ENCODE data around the gene DNAH6. TPM values are rescaled to one million over a fixed set of nuclear protein-coding genes. Genes with fewer than 3 reads are reported as not detected.

The DNAH6 gene
- total RNA-seq, 1 experiment from 2014 or later = 0.26 TPM

GRCh38 chr2:84856787-84857186 is 340.5 kb downstream of the DNAH6 start:
- Histone ChIP-seq H3K79me1 (ENCODE audit: insufficient read depth, low read depth, low read length, poor library complexity, severe bottlenecking) (no peaks in the 10 kb centered on the region), H2AK5ac (ENCODE audit: insufficient read length, low read length) (no peak overlapping the region), H3K23me2 (ENCODE audit: insufficient read length, low read depth, low read length, poor library complexity, severe bottlenecking) (no peaks in the 10 kb centered on the region), H2BK12ac (ENCODE audit: insufficient read length, low read depth, low read length) (no peak overlapping the region), H3K9ac (ENCODE audit: extremely low read depth, insufficient read length, low read length) (no peak overlapping the region), H3K4me1 (ENCODE audit: insufficient read depth, low read length) (peaks cover 5% of the 10 kb centered on the region; the same call in 1 of the 2 replicates), H3K4ac (ENCODE audit: low read depth, low read length) (no peak overlapping the region), H2BK15ac (ENCODE audit: low read depth, low read length) (no peak overlapping the region), H3K9me3 (ENCODE audit: control insufficient read depth, low read depth, low read length) (no peaks in the 10 kb centered on the region), H3K56ac (ENCODE audit: insufficient read length, low read depth, low read length) (no peak overlapping the region), H3K79me2 (ENCODE audit: insufficient read depth, low read length) (no peaks in the 10 kb centered on the region), H4K91ac (ENCODE audit: insufficient read length, low read depth, low read length) (no peak overlapping the region), H3K27ac (ENCODE audit: insufficient read length, low read depth, low read length) (no peak overlapping the region), H2BK5ac (ENCODE audit: insufficient read length, low read length) (no peak overlapping the region), H4K8ac (replicated peaks; ENCODE audit: insufficient read length, low read depth, low read length) (no peak overlapping the region), H3K18ac (ENCODE audit: insufficient read length, low read depth, low read length) (no peak overlapping the region), H4K20me1 (ENCODE audit: control insufficient read depth, insufficient read depth, insufficient read length) (no peaks in the 10 kb centered on the region), H2AFZ (ENCODE audit: low read length) (no peak overlapping the region), H3T11ph (ENCODE audit: low read length) (no peak overlapping the region), H3K14ac (ENCODE audit: insufficient read depth, low read length) (no peak overlapping the region), H3K23ac (ENCODE audit: insufficient read length, low read depth, low read length) (no peak overlapping the region), H3K4me2 (ENCODE audit: insufficient read depth, insufficient read length, low read length) (no peak overlapping the region), H4K5ac (ENCODE audit: insufficient read length, low read depth, low read length) (no peak overlapping the region), H3K27me3 (ENCODE audit: insufficient read depth, low read length) (peaks cover 12% of the 10 kb centered on the region; the same call in 1 of the 2 replicates), H2BK120ac (ENCODE audit: low read depth, low read length, poor library complexity, severe bottlenecking) (no peak overlapping the region), H2BK20ac (ENCODE audit: low read depth, low read length, poor library complexity, severe bottlenecking) (no peak overlapping the region)
- peaks cover 11 to 12% of the 10 kb centered on the region in 2 experiments for H3K9me3 Mint-ChIP-seq
- WGBS (ENCODE audit: extremely low coverage, insufficient read length, low lambda C conversion rate) = no CpG with 5 or more reads among the region's 6 CpGs
- H3K4me3 Mint-ChIP-seq = peak overlapping the region in 1 of 2 experiments; percentile 14; a peak in 1 of 5 replicates
- DNase-seq = no peak
- peaks cover 94% of the 10 kb centered on the region for H3K27me3 Mint-ChIP-seq (ENCODE audit: low read depth)
- TF ChIP-seq, protein P1, sequence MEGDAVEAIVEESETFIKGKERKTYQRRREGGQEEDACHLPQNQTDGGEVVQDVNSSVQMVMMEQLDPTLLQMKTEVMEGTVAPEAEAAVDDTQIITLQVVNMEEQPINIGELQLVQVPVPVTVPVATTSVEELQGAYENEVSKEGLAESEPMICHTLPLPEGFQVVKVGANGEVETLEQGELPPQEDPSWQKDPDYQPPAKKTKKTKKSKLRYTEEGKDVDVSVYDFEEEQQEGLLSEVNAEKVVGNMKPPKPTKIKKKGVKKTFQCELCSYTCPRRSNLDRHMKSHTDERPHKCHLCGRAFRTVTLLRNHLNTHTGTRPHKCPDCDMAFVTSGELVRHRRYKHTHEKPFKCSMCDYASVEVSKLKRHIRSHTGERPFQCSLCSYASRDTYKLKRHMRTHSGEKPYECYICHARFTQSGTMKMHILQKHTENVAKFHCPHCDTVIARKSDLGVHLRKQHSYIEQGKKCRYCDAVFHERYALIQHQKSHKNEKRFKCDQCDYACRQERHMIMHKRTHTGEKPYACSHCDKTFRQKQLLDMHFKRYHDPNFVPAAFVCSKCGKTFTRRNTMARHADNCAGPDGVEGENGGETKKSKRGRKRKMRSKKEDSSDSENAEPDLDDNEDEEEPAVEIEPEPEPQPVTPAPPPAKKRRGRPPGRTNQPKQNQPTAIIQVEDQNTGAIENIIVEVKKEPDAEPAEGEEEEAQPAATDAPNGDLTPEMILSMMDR (conservative IDR thresholded peaks at IDR 0.05) = no peak
- H3K4me1 Mint-ChIP-seq = peaks cover 26 to 30% of the 10 kb centered on the region in 2 experiments
- H3K27ac Mint-ChIP-seq = no peak overlapping the region
- peaks cover 0 to 6% (median 2%) of the 10 kb centered on the region in 3 experiments; a peak in 5 of 7 replicates for H3K36me3 Mint-ChIP-seq (ENCODE audit: insufficient read depth in 1 of 3, low read depth in 3 of 3)
